Sigmoid colon (tissue), 4 donors: ENCODE results near the gene SYT13.

Experiments
- CTCF ChIP-seq, 4 experiments: fragments of 450-650 bp in 3 of 4; fragments of 200-600 bp in 1 of 4; IDR thresholded peaks; one replicate each; pipeline ENCODE4 v1.5.1; 2016 to 2019; ENCODE audit warnings: antibody characterized with exemption in 4 of 4, mild to moderate bottlenecking in 3 of 4, moderate library complexity in 2 of 4
- EP300 ChIP-seq, 4 donors: sonication (generic); formaldehyde crosslinking; IDR thresholded peaks; one replicate each; pipeline ENCODE4 v1.6.1; 2017; ENCODE audit warnings: antibody characterized with exemption in 4 of 4
- POLR2A ChIP-seq, 2 donors: fragments of 450-650 bp; IDR thresholded peaks; one replicate each; pipeline ENCODE4 v1.6.1; 2016; ENCODE audit warnings: antibody characterized with exemption in 2 of 2, mild to moderate bottlenecking in 2 of 2, moderate library complexity in 2 of 2
- POLR2AphosphoS5 ChIP-seq, 4 donors: sonication (generic); formaldehyde crosslinking; IDR thresholded peaks; one replicate each; pipeline ENCODE4 v1.6.1; 2017; ENCODE audit warnings: antibody characterized with exemption in 4 of 4

- TF ChIP-seq CTCF (IDR thresholded peaks at IDR 0.05) (no peak), POLR2A (IDR thresholded peaks at IDR 0.05) (no peak), POLR2AphosphoS5 (IDR thresholded peaks at IDR 0.05) (no peak), EP300 (IDR thresholded peaks at IDR 0.05) (no peak)
These were observed 12.6 kb downstream of the SYT13 start for GRCh38 chr11:45273509-45273908.
